Measurements from ENCODE around the gene KIAA1143.

DNA sequence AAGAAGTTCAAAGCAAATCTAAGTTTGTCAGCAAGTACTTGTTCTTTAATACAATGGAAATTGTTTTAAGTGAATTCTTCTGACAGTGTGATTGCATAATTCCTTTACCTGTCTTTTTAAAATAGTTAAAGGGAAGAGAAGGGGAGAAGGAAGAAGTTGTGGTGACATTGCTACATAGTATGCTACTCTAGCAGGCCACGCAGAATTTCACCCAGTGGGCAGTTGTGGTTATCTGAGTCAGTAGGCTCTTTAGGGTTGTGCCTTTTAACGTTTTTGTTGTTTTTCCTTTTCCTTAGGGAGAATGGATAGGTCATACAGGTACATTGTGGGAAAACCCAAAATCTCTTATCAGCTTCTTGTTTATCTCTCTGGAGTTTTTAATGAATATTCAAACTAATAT lies 40.6 kb upstream of the KIAA1143 start:
- TF ChIP-seq CTCF (IDR thresholded peaks at IDR 0.05) (no peak), CBX8 (IDR thresholded peaks at IDR 0.05) (no peak), SMC3 (IDR thresholded peaks at IDR 0.05) (no peak)
